ENCODE measurements around the gene PCBD2.

Gene PCBD2

GRCh38 chr5:135007749-135008363 lies 102.9 kb downstream of the PCBD2 start:
- DNase-seq, result no peak
- no peak for ATAC-seq

GRCh38 chr5:135008556-135008955 lies 103.6 kb downstream of the PCBD2 start:
- DNase-seq, result no peak
- no peak for ATAC-seq

DNA sequence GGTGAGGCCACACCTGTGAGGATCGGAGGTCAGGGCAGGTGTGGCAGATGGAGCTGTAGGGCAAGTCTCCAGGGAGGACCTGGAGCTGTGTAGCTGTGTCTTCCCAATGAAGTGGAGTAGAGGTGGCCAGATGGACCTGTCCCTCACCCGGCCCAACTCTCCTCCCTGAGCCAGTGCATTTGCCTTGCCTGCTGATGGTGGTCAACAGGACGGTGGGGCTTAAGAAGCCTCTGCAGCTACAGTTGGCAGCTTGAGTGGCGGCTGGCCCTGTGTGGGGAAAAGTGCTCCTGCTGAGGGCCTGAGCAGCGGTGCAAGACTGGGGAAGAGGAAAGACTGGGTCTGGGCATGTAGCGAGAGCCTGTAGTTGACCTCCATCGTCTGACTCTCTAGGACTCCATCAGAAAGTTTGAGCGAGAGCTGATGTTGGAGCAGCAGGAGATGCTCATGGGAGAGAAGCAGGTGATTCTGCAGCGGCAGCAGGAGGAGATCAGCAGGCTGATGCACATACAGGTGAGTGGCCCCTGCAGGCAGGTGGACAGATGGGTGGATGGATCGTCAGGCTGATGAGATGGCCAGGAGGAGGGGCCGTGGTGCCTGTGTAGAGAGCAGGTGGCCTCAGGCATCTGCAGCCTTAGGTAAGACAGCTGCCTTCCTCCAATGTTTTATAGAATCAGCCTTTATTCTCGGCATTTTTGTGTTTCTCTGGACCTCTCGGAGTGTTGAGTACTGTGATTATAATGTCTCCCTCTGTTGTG lies 104.2 kb downstream of the PCBD2 start:
- ATAC-seq, result no peak
- no peak for DNase-seq

DNA sequence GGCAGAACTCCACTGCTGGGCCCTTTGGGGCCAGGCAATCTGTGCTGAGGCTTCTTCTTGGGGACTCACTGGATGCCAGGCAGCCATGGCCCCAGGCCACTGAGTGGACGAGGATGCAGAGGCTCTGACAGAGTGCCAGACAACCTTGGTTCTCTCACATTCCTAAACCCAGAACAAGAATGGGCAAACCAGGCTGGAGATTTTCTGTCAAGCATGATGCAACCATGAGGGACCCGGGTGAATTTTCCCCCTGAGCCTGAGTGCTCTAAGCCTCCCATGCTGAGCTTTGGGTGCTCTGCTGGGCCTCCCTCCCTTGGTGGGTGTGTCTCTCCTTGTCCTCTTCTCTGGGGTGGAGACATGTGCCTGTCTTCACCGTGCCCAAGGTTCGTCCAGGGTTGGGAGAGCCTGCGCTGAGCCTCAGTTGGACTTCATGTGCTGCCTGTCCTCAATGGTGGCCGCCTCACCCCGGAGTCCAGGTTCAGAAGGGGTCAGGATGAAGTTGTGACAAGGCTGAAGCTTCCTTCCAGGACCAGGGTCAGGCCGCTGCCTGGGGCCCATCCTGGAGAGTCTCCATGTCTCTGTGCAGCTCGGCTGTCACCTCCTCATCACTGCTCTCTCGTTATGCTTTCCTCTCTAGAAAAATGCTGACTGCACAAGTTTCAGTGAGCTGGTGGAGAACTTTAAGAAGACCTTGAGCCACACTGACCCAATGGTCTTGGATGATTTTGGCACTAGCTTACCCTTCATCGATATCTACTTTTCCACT lies 105.0 kb downstream of the PCBD2 start:
- DNase-seq (no peak), ATAC-seq (no peak)

- ATAC-seq, result no peak
- DNase-seq, result no peak
Observed at GRCh38 chr5:135010502-135011354, 105.8 kb downstream of the PCBD2 start.

- DNase-seq (no peak), ATAC-seq (no peak)
Observed at GRCh38 chr5:135011355-135012032, 106.6 kb downstream of the PCBD2 start.

DNA sequence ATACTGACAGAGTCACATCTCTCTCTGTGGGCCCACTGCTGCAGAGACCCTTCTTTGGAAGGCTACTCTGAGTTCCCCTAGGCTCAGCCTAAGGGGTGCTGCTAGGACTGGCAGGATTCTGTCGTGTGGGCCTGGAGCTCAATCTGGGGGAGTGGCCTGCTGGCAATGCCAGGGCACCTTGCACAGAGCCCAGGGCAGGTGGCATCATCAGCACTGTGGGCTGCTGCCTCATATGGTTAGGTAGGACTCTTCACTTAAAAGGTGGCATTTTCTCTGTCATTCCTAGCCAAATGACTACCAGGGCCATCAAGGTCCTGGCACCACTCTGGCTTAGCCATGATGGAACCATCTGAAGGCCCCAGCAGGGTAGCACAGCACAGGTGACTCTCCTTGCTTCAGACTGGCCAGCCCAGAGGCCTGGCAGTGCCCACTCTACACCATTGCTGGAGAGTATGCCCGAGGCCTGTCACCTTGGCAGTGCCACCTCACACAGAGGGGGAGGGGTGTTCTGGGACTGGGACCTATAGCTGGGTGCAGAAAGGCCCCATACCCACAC lies 107.2 kb downstream of the PCBD2 start:
- DNase-seq, result no peak
- ATAC-seq, result no peak

Data from stimulated activated naive CD8-positive, alpha-beta T cell treated with anti-CD3 and anti-CD28 coated beads, Interleukin-15, Interleukin-2, amounts not matched to agents 100 U/mL and 50 U/mL, for 24 hours (primary cell).